SK-N-SH (cell line): ENCODE results near the gene EIF3B. TPM values are rescaled to one million over a fixed set of nuclear protein-coding genes. Genes with fewer than 3 reads are reported as not detected.

Source experiments
- CTCF ChIA-PET: fragments of 300-600, 350-600 bp; formaldehyde crosslinking; extraction: SDS; loops from one replicate; lab custom pipeline; 2021; lab: Yijun Ruan, JAX
- POLR2A ChIA-PET: fragments of 350-600 bp; sonication (Branson Sonifier 250); formaldehyde crosslinking; extraction: SDS; loops from one replicate; lab custom pipeline; 2020; ENCODE audit warnings: antibody characterized with exemption, inconsistent platforms; lab: Yijun Ruan, JAX
- DNase-seq: peaks from one replicate; pipeline ENCODE4 v3.0.0; 2012
- H2AFZ ChIP-seq: fragments of 200-600 bp; sonication (generic); 2 replicates; pipeline ENCODE4 v1.8.1; 2016; ENCODE audit warnings: antibody characterized with exemption, mild to moderate bottlenecking, low read depth
- H3F3A ChIP-seq: fragments of 200-600 bp; sonication (generic); replicated peaks from 2 replicates; pipeline ENCODE3; 2016; ENCODE audit warnings: antibody characterized with exemption, mild to moderate bottlenecking; ENCODE audit not compliant: insufficient read depth
- H3K27ac ChIP-seq, 2 experiments: fragments of 200-500 bp in 1 of 2; fragments of 200-600 bp in 1 of 2; sonication (Bioruptor generic) in 1 of 2; sonication (generic), shearing (Covaris generic) in 1 of 2; 2 replicates each; pipeline versions ENCODE4 v1.5.1 to v1.6.1; 2014 to 2016; ENCODE audit warnings: low read depth in 2 of 2, inconsistent platforms in 1 of 2, low read length in 1 of 2, mild to moderate bottlenecking in 1 of 2, mixed read lengths in 1 of 2
- H3K27me3 ChIP-seq: fragments of 200-600 bp; sonication (generic), shearing (Covaris generic); 2 replicates; pipeline ENCODE4 v1.6.1; 2016; ENCODE audit warnings: mixed run types; ENCODE audit not compliant: insufficient read depth
- H3K36me3 ChIP-seq, 2 experiments: fragments of 200-500 bp in 1 of 2; fragments of 200-600 bp in 1 of 2; sonication (Bioruptor generic) in 1 of 2; sonication (generic) in 1 of 2; replicated peaks in 1 of 2; 2 replicates each; pipeline versions ENCODE3 to v1.5.1; 2014 to 2016; ENCODE audit warnings: low read length in 1 of 2, mild to moderate bottlenecking in 1 of 2; ENCODE audit not compliant: insufficient read depth in 2 of 2, control insufficient read depth in 1 of 2
- H3K4me1 ChIP-seq, 2 experiments: fragments of 200-500 bp in 1 of 2; fragments of 200-600 bp in 1 of 2; sonication (Bioruptor generic) in 1 of 2; sonication (generic), shearing (Covaris generic) in 1 of 2; 2 replicates each; pipeline versions ENCODE4 v1.5.1 to v1.6.1; 2014 to 2016; ENCODE audit warnings: low read depth in 1 of 2, low read length in 1 of 2, mixed run types in 1 of 2; ENCODE audit not compliant: insufficient read depth in 2 of 2, control insufficient read depth in 1 of 2
- H3K4me2 ChIP-seq: fragments of 200-600 bp; sonication (generic), shearing (Covaris generic); 2 replicates; pipeline ENCODE4 v1.6.1; 2017; ENCODE audit warnings: mixed run types
- H3K4me3 ChIP-seq, 2 experiments: fragments of 200-500 bp in 1 of 2; fragments of 200-600 bp in 1 of 2; sonication (Bioruptor generic) in 1 of 2; sonication (generic), shearing (Covaris generic) in 1 of 2; 2 replicates each; pipeline versions ENCODE4 v1.5.1 to v1.8.1; 2014 to 2016; ENCODE audit warnings: low read depth in 2 of 2, inconsistent platforms in 1 of 2, low read length in 1 of 2, mild to moderate bottlenecking in 1 of 2, mixed read lengths in 1 of 2, moderate library complexity in 1 of 2
- H3K79me2 ChIP-seq: fragments of 200-600 bp; sonication (generic); 2 replicates; pipeline ENCODE4 v1.8.1; 2017; ENCODE audit warnings: mild to moderate bottlenecking; ENCODE audit not compliant: insufficient read depth
- H3K9ac ChIP-seq: fragments of 200-600 bp; sonication (generic); 2 replicates; pipeline ENCODE4 v1.6.1; 2017; ENCODE audit warnings: mixed run types
- H3K9me2 ChIP-seq: fragments of 200-600 bp; sonication (generic); 2 replicates; pipeline ENCODE4 v1.6.1; 2017; ENCODE audit warnings: mixed run types
- H3K9me3 ChIP-seq: fragments of 200-600 bp; sonication (generic); 2 replicates; pipeline ENCODE4 v1.6.1; 2017; ENCODE audit warnings: mixed run types, mild to moderate bottlenecking, moderate library complexity
- H4K20me1 ChIP-seq: fragments of 200-600 bp; sonication (generic); 2 replicates; pipeline ENCODE4 v1.6.1; 2017; ENCODE audit warnings: mild to moderate bottlenecking, mixed run types; ENCODE audit not compliant: insufficient read depth
- ELF1 ChIP-seq: IDR thresholded peaks from 2 replicates; pipeline ENCODE4 v1.4.0; 2012
- EP300 ChIP-seq, 2 experiments: IDR thresholded peaks; 2 replicates each; pipeline versions ENCODE4 v1.4.0 to v1.6.1; 2012; ENCODE audit warnings: borderline replicate concordance in 1 of 2, low read depth in 1 of 2, low read length in 1 of 2
- FOXM1 ChIP-seq: IDR thresholded peaks from 2 replicates; pipeline ENCODE4 v1.4.0; 2012; ENCODE audit warnings: low read depth, mild to moderate bottlenecking
- GABPA ChIP-seq: IDR thresholded peaks from 2 replicates; pipeline ENCODE4 v1.4.0; 2012; ENCODE audit warnings: low read depth, mild to moderate bottlenecking
- JUND ChIP-seq: IDR thresholded peaks from 2 replicates; pipeline ENCODE4 v1.4.0; 2012
- MXI1 ChIP-seq: IDR thresholded peaks from 2 replicates; pipeline ENCODE4 v1.6.1; 2012; ENCODE audit warnings: mild to moderate bottlenecking, low read depth, low read length, improper control_type of control experiment
- NFIC ChIP-seq: IDR thresholded peaks from 2 replicates; pipeline ENCODE4 v1.4.0; 2012; ENCODE audit warnings: borderline replicate concordance
- NRF1 ChIP-seq: IDR thresholded peaks from 2 replicates; pipeline ENCODE4 v1.6.1; 2012; ENCODE audit warnings: low read depth, mild to moderate bottlenecking, low read length
- RFX5 ChIP-seq: IDR thresholded peaks from 2 replicates; pipeline ENCODE4 v1.6.1; 2012; ENCODE audit warnings: mild to moderate bottlenecking, improper control_type of control experiment, low read length
- SMC3 ChIP-seq: IDR thresholded peaks from 2 replicates; pipeline ENCODE4 v1.6.1; 2012; ENCODE audit warnings: low read depth, low read length, improper control_type of control experiment
- TEAD4 ChIP-seq: IDR thresholded peaks from 2 replicates; pipeline ENCODE4 v1.4.0; 2012; ENCODE audit warnings: mild to moderate bottlenecking, borderline replicate concordance; ENCODE audit not compliant: insufficient read depth
- USF1 ChIP-seq: IDR thresholded peaks from 2 replicates; pipeline ENCODE4 v1.4.0; 2012; ENCODE audit warnings: low read depth, borderline replicate concordance
- whole genome bisulfite sequencing: methylation state at CpG from one replicate; pipeline ENCODE4 v1.1.6; 2017; ENCODE audit warnings: low lambda C conversion rate; 5-methylcytosine and 5-hydroxymethylcytosine counted together
- polyA plus RNA-seq, 3 experiments: library from polyadenylated mRNA; depleted of rRNA; stranded (reverse); fragments of >200 nt; gene quantifications; 2 replicates each; pipeline ENCODE4 v1.2.3, GENCODE V29; 2012
- TF ChIP-seq, protein P1 (sequence below): IDR thresholded peaks from 2 replicates; pipeline ENCODE4 v1.6.1; 2012; ENCODE audit warnings: mild to moderate bottlenecking, low read depth, low read length, moderate library complexity
- TF ChIP-seq, protein P2 (sequence below): IDR thresholded peaks from 2 replicates; pipeline ENCODE4 v1.4.0; 2012; ENCODE audit warnings: low read depth

The EIF3B gene
- polyA plus RNA-seq, 1 of the 3 experiments (the other 2 are of a cell fraction) = 151 TPM

- Histone ChIP-seq H3K36me3 (no peaks in the 10 kb centered on the region), H3K9ac (no peak overlapping the region), H3K4me2 (no peak overlapping the region), H3K9me3 (no peaks in the 10 kb centered on the region), H3K9me2 (no peaks in the 10 kb centered on the region), H3K27me3 (no peaks in the 10 kb centered on the region), H2AFZ (no peak overlapping the region), H3F3A (peaks cover 22% of the 10 kb centered on the region), H3K27ac (no peak overlapping the region)
- DNase-seq = no peak
- 96% methylated on average over 21 of the region's 21 CpGs for WGBS
- TF ChIP-seq MXI1 (no peak), RFX5 (no peak), SMC3 (no peak), JUND (no peak), GABPA (no peak), EP300 (IDR thresholded peaks at IDR 0.05; ENCODE audit: borderline replicate concordance in 1 of 2, low read depth in 1 of 2, low read length in 1 of 2) (no peak), TEAD4 (no peak), USF1 (no peak), ELF1 (no peak), NFIC (no peak), FOXM1 (no peak), NRF1 (no peak)
- TF ChIP-seq, protein P1, sequence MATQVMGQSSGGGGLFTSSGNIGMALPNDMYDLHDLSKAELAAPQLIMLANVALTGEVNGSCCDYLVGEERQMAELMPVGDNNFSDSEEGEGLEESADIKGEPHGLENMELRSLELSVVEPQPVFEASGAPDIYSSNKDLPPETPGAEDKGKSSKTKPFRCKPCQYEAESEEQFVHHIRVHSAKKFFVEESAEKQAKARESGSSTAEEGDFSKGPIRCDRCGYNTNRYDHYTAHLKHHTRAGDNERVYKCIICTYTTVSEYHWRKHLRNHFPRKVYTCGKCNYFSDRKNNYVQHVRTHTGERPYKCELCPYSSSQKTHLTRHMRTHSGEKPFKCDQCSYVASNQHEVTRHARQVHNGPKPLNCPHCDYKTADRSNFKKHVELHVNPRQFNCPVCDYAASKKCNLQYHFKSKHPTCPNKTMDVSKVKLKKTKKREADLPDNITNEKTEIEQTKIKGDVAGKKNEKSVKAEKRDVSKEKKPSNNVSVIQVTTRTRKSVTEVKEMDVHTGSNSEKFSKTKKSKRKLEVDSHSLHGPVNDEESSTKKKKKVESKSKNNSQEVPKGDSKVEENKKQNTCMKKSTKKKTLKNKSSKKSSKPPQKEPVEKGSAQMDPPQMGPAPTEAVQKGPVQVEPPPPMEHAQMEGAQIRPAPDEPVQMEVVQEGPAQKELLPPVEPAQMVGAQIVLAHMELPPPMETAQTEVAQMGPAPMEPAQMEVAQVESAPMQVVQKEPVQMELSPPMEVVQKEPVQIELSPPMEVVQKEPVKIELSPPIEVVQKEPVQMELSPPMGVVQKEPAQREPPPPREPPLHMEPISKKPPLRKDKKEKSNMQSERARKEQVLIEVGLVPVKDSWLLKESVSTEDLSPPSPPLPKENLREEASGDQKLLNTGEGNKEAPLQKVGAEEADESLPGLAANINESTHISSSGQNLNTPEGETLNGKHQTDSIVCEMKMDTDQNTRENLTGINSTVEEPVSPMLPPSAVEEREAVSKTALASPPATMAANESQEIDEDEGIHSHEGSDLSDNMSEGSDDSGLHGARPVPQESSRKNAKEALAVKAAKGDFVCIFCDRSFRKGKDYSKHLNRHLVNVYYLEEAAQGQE = no peak
- TF ChIP-seq, protein P2, sequence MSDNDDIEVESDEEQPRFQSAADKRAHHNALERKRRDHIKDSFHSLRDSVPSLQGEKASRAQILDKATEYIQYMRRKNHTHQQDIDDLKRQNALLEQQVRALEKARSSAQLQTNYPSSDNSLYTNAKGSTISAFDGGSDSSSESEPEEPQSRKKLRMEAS = no peak
- TF ChIP-seq, all 33 proteins: peak for 0
- POLR2A ChIA-PET = no interaction called here
- peaks cover 46% of the 10 kb centered on the region for H3K79me2 ChIP-seq
- H4K20me1 ChIP-seq = peaks cover 12% of the 10 kb centered on the region; the same call in 1 of the 2 replicates
- peaks cover 3 to 43% of the 10 kb centered on the region in 2 experiments; a peak in 1 of 4 replicates for H3K4me1 ChIP-seq
- no peak overlapping the region for H3K4me3 ChIP-seq
- CTCF ChIA-PET = interaction anchor here (0.8 to 4.9 kb wide), 8 partner anchors 20 to 265 kb away, joined by 3 to 23 read pairs (median 6); no protein-coding TSS in a partner anchor
Measured at GRCh38 chr7:2405601-2406345, 51.1 kb downstream of the EIF3B start.
